ENCODE data around the gene PPP6R3. TPM values are rescaled to one million over a fixed set of nuclear protein-coding genes. Genes with fewer than 3 reads are reported as not detected.

The PPP6R3 gene
- total and polyA plus RNA-seq, 2 of the 8 experiments (the other 6 are each of a cell fraction or from before 2014, with no cell fraction given), result 44.6 to 150 TPM

DNA sequence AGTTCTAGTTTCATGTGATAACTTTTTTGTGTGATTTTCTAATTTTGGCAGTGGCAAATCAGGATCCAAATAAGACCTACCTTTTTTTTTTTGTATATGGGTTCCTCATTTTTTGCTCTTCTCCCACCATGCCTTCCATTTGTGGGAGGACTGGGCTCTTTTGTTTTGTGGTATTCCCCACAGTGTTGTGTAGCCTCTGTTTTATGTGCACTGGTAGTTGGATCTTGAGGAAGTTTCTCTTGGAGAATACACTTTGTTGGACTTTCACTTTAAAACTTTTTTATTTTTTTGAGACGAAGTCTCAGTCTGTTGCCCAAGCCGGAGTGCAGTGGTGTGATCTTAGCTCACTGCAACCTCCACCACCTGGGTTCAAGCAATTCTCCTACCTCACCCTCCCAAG, 39.7 kb downstream of the PPP6R3 start:
- no peak overlapping the region for H4K8ac ChIP-seq (ENCODE audit: extremely low read depth, insufficient read depth, low read length)
- no peaks in the 10 kb centered on the region for H3K27me3 ChIP-seq (replicated peaks in 1 of 4; ENCODE audit: control insufficient read depth in 3 of 4, extremely low read depth in 1 of 4, insufficient read depth in 3 of 4, low read length in 3 of 4)
- no peaks in the 10 kb centered on the region for H3K9me3 ChIP-seq (ENCODE audit: insufficient read depth in 2 of 2, low read depth in 1 of 2, low read length in 1 of 2)
- no peak overlapping the region for H3K18ac ChIP-seq (ENCODE audit: extremely low read depth, low read length)
- no peak overlapping the region for H2BK15ac ChIP-seq (ENCODE audit: low read length)
- CTCF ChIA-PET (ENCODE audit: partially characterized antibody), result interaction anchor here (1.8 kb wide), 1 partner anchor 9 kb away, joined by 6 read pairs; no protein-coding TSS in a partner anchor
- no peak for FAIRE-seq
- no peak overlapping the region for H3K14ac ChIP-seq (ENCODE audit: insufficient read length)
- peaks cover 44 to 97% of the 10 kb centered on the region in 2 experiments for H3K79me2 ChIP-seq (ENCODE audit: control insufficient read depth in 1 of 2, insufficient read depth in 2 of 2, low read length in 2 of 2)
- no peak overlapping the region for H3K4me2 ChIP-seq (ENCODE audit: insufficient read depth in 1 of 2, low read depth in 2 of 2, low read length in 2 of 2)
- no peak overlapping the region for H4K91ac ChIP-seq (replicated peaks; ENCODE audit: insufficient read length, low read length)
- H4K20me1 ChIP-seq (replicated peaks in 1 of 2; ENCODE audit: control insufficient read depth in 1 of 2, insufficient read depth in 2 of 2, low read length in 2 of 2), result peaks cover 31 to 33% of the 10 kb centered on the region in 2 experiments
- no peak overlapping the region for H3K56ac ChIP-seq (replicated peaks; ENCODE audit: insufficient read length, low read depth, low read length)
- no peak overlapping the region for H3K23ac ChIP-seq (ENCODE audit: insufficient read length)
- H2BK120ac ChIP-seq (replicated peaks; ENCODE audit: low read depth, low read length), result no peak overlapping the region
- H3K9ac ChIP-seq (replicated peaks in 1 of 4; ENCODE audit: extremely low read depth in 1 of 4, low read depth in 3 of 4, low read length in 3 of 4), result no peak overlapping the region
- H4K5ac ChIP-seq (ENCODE audit: insufficient read length, low read depth, low read length), result no peak overlapping the region
- no peak overlapping the region for H3K27ac ChIP-seq (ENCODE audit: low read depth, low read length)
- WGBS, 2 experiments (ENCODE audit: extremely low coverage in 1 of 2, insufficient coverage in 1 of 2, insufficient read length in 1 of 2, insufficient replicate concordance in 2 of 2, low coverage in 1 of 2, low lambda C conversion rate in 2 of 2, missing lambda C conversion rate in 1 of 2), result 95% methylated on average over 2 of the region's 2 CpGs; no CpG with 5 or more reads in 1 of the 2 experiments
- DNase-seq (ENCODE audit: low read depth in 1 of 2, low spot score in 2 of 2), result no peak
- no peaks in the 10 kb centered on the region for H3K36me3 ChIP-seq (ENCODE audit: control insufficient read depth in 2 of 4, insufficient read depth in 4 of 4, low read length in 3 of 4)
- no peak overlapping the region for H3K4me3 ChIP-seq (ENCODE audit: extremely low read depth in 1 of 4, insufficient read depth in 2 of 4, low read depth in 3 of 4, low read length in 4 of 4)
- peaks cover 7% of the 10 kb centered on the region for H3K79me1 ChIP-seq (ENCODE audit: low read depth, low read length)
- H2BK12ac ChIP-seq (ENCODE audit: low read depth, low read length), result no peak overlapping the region
- no peaks in the 10 kb centered on the region for H3K23me2 ChIP-seq (ENCODE audit: low read depth, low read length)
- POLR2A ChIA-PET (ENCODE audit: partially characterized antibody), result interaction anchor here (1.2 kb wide), 1 partner anchor 37 kb away, joined by 5 read pairs; no protein-coding TSS in a partner anchor
- H3K4ac ChIP-seq (replicated peaks; ENCODE audit: insufficient read length, low read depth, low read length), result no peak overlapping the region
- H2BK20ac ChIP-seq (ENCODE audit: low read length), result no peak overlapping the region
- no peak overlapping the region for H2AFZ ChIP-seq (ENCODE audit: low read length)
- H2BK5ac ChIP-seq (ENCODE audit: low read depth, low read length), result no peak overlapping the region
- H3K4me1 ChIP-seq (replicated peaks in 1 of 4; ENCODE audit: control insufficient read depth in 3 of 4, insufficient read depth in 4 of 4, low read length in 3 of 4), result peaks cover 0 to 6% (median 2%) of the 10 kb centered on the region in 4 experiments; a peak in 3 of 7 replicates
- H2AK5ac ChIP-seq (ENCODE audit: low read depth, low read length), result no peak overlapping the region
- TF ChIP-seq, protein P1, sequence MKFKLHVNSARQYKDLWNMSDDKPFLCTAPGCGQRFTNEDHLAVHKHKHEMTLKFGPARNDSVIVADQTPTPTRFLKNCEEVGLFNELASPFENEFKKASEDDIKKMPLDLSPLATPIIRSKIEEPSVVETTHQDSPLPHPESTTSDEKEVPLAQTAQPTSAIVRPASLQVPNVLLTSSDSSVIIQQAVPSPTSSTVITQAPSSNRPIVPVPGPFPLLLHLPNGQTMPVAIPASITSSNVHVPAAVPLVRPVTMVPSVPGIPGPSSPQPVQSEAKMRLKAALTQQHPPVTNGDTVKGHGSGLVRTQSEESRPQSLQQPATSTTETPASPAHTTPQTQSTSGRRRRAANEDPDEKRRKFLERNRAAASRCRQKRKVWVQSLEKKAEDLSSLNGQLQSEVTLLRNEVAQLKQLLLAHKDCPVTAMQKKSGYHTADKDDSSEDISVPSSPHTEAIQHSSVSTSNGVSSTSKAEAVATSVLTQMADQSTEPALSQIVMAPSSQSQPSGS (IDR thresholded peaks at IDR 0.05; ENCODE audit: low read length), result no peak
- TF ChIP-seq E2F6 (IDR thresholded peaks at IDR 0.05) (no peak), CHD2 (IDR thresholded peaks at IDR 0.05; ENCODE audit: low read length) (no peak), NANOG (IDR thresholded peaks at IDR 0.05; ENCODE audit: insufficient read depth, low read depth, low read length, poor library complexity, severe bottlenecking) (no peak), KDM5A (IDR thresholded peaks at IDR 0.05; ENCODE audit: low read length) (no peak), GABPA (IDR thresholded peaks at IDR 0.05; ENCODE audit: borderline replicate concordance, insufficient read depth, low read length) (no peak), JUN (IDR thresholded peaks at IDR 0.05; ENCODE audit: low read depth, low read length) (no peak), BCL11A (IDR thresholded peaks at IDR 0.05; ENCODE audit: low read depth in 2 of 2, low read length in 2 of 2) (no peak), ZNF274 (IDR thresholded peaks at IDR 0.05; ENCODE audit: borderline replicate concordance, extremely low read depth, low read length) (no peak), RNF2 (IDR thresholded peaks at IDR 0.05; ENCODE audit: borderline replicate concordance, low read depth, low read length, missing control alignments, poor library complexity, severe bottlenecking) (no peak), TCF12 (IDR thresholded peaks at IDR 0.05; ENCODE audit: low read depth, low read length) (no peak)
